GM12892 (cell line): ENCODE measurements around the gene DICER1.

Experiments
- DNase-seq: peaks from one replicate; pipeline ENCODE4 v3.0.0; 2011; ENCODE audit not compliant: insufficient read length
- FAIRE-seq: peaks from 2 replicates; lab custom pipeline; 2011; peaks lifted over from hg19 to GRCh38; lab: Jason Lieb, UNC
- POLR2A ChIP-seq: IDR thresholded peaks from 2 replicates; pipeline ENCODE4 v1.6.1; 2011; ENCODE audit warnings: low read depth, low read length, control low read depth
- POLR2AphosphoS5 ChIP-seq: IDR thresholded peaks from 2 replicates; pipeline ENCODE4 v1.6.1; 2011; ENCODE audit warnings: low read depth, low read length, control low read depth
- TAF1 ChIP-seq: IDR thresholded peaks from 2 replicates; pipeline ENCODE4 v1.6.1; 2011; ENCODE audit warnings: low read depth, mild to moderate bottlenecking, control low read depth, low read length, borderline replicate concordance

DICER1 gene

DNA sequence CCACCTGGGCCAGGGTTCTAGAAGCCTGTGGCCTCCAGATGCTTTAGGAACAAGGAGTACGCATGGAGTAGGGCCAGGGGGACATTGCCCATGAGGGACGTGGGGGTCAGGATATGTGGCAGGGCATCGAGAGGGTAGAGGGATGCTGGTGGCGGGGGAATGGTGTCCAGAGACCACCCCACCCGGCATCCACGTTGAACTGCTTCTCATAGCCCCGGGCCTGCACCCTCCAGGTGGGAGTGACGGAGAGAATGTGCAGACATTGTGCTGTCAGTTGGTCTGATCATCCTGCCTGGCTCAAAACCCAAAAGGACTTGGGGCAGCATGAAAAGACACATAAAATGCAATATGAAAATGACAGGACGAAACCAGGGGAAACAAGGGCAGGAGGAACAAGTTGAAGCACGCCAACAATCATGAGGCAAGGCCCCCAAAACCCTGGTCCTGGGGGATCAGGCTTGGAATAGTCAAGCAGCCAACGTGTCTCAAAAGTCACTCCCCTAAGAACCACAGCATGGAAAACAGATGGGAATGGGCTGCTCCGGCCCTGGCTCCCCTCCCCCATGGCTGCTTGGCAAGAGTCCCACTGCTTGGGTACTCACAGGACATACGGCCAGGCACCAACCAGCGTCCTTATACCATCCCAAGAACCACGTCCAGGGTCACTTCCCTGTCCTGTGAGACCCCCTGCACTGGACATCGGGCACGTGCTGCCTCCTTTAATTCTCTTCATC is 117.9 kb downstream of the DICER1 start:
- TF ChIP-seq TAF1 (no peak), POLR2A (no peak), POLR2AphosphoS5 (no peak)
- no peak for FAIRE-seq
- DNase-seq: no peak

DNA sequence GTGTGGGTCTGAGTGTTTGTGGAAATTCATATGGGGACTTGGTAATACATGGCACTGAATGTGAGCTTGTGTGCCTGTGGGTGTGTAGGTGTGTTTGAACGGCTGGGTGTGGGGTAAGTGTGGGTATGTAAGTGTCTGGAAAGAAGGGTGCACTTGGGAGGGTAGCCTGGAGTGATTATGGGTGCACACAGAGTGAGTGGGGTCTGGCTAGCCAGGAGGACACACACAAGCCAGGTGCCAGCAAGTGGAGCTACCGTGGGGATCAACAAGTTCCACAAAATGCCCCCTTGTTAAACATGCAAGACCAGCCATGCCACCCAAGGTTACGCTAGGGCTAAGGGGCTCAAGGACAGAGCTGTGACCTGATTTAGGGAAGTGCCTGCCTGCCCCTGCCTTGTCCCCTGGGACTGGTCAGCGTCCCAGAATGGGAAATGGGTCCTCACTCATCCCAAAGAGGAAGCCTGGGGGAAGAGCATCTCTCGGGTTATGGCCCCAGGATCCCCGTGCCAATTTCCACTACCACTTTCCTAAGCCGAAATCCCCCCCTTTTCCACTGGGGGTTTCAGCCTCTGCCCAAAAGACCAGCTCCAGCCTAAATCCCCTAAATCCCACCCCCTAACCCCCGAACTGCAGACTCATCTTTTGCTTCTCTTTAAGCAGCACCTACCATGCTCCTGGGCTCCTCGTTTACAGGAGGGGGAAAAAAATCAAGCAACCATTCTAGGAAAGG is 118.6 kb downstream of the DICER1 start:
- TF ChIP-seq TAF1: no peak
- TF ChIP-seq POLR2A: no peak
- TF ChIP-seq POLR2AphosphoS5: no peak
- FAIRE-seq (no peak), DNase-seq (no peak)

DNA sequence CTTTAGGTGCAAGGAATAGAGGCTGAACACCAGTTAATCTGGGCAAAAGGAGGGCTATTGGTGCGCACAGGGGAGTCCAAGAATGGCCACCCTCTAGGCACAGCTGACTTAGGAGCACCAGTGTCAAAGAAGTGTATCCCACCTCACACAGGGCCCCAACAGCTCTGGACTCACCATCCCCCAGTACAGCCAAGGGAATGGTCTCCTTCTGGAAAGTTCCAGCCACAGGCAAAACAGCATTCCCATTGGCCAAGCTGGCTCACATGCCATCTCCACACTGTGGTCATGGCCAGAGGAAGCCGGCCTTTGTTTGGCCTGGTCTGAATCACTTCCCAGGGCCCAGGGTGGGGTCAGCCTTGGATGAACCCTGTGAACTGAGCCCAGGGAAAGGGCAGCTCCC is 120.1 kb downstream of the DICER1 start:
- FAIRE-seq: no peak
- TF ChIP-seq POLR2AphosphoS5 (no peak), TAF1 (no peak), POLR2A (no peak)
- DNase-seq: no peak
